Measurements from ENCODE around the gene PCYT1B.

Gene PCYT1B

GRCh38 chrX:24647257-24648058 lies at the start of gene PCYT1B:
PCYT1B (minus strand) TSS chrX:24647347; CDS start chrX:24647105, 242 bp downstream.
- TF ChIP-seq CTCF (conservative IDR thresholded peaks at IDR 0.05; ENCODE audit: low read depth, low read length): no peak
- H3K27ac ChIP-seq: no peak within 1 kb of the TSS
- H3K9ac ChIP-seq: no peak within 1 kb of the TSS
- H4K20me1 ChIP-seq (ENCODE audit: insufficient read depth): no peaks in the 10 kb centered on the region
- no peak within 1 kb of the TSS for H2AFZ ChIP-seq (ENCODE audit: low read depth)
- H3K79me2 ChIP-seq (ENCODE audit: insufficient read depth, low read depth): no peaks in the 10 kb centered on the region
- H3K27me3 ChIP-seq (ENCODE audit: insufficient read depth, low read depth): no peaks in the 10 kb centered on the region
- H3K36me3 ChIP-seq (ENCODE audit: insufficient read depth): no peaks in the 10 kb centered on the region
- H3K4me2 ChIP-seq: no peak within 1 kb of the TSS
- no peaks in the 10 kb centered on the region for H3K4me1 ChIP-seq (ENCODE audit: low read depth, poor library complexity, severe bottlenecking)
- no peak within 1 kb of the TSS for H3K4me3 ChIP-seq (IDR thresholded peaks at IDR 0.05; ENCODE audit: insufficient read depth, low read depth, low read length)

- Histone ChIP-seq H3K4me3 (IDR thresholded peaks at IDR 0.05; ENCODE audit: insufficient read depth, low read depth, low read length) (no peak overlapping the region), H3K4me1 (ENCODE audit: low read depth, poor library complexity, severe bottlenecking) (peaks cover 71% of the 10 kb centered on the region), H3K27me3 (ENCODE audit: insufficient read depth, low read depth) (no peaks in the 10 kb centered on the region), H4K20me1 (ENCODE audit: insufficient read depth) (no peaks in the 10 kb centered on the region), H3K36me3 (ENCODE audit: insufficient read depth) (no peaks in the 10 kb centered on the region), H3K4me2 (peak overlapping the region; percentile 84; the same call in 1 of the 2 replicates), H3K27ac (no peak overlapping the region), H3K9ac (no peak overlapping the region), H2AFZ (ENCODE audit: low read depth) (no peak overlapping the region), H3K79me2 (ENCODE audit: insufficient read depth, low read depth) (peaks cover 67% of the 10 kb centered on the region)
- TF ChIP-seq CTCF (conservative IDR thresholded peaks at IDR 0.05; ENCODE audit: low read depth, low read length): no peak
Measured at GRCh38 chrX:24696294-24696693, 49.1 kb upstream of the PCYT1B start.

GRCh38 chrX:24694825-24695224 lies 47.7 kb upstream of the PCYT1B start:
- Histone ChIP-seq H3K27me3 (ENCODE audit: insufficient read depth, low read depth) (no peaks in the 10 kb centered on the region), H3K4me3 (IDR thresholded peaks at IDR 0.05; ENCODE audit: insufficient read depth, low read depth, low read length) (no peak overlapping the region), H3K4me2 (peak overlapping the region; percentile 84), H3K36me3 (ENCODE audit: insufficient read depth) (no peaks in the 10 kb centered on the region), H4K20me1 (ENCODE audit: insufficient read depth) (no peaks in the 10 kb centered on the region), H3K27ac (no peak overlapping the region), H3K9ac (peak overlapping the region; percentile 80; the same call in 1 of the 2 replicates), H3K4me1 (ENCODE audit: low read depth, poor library complexity, severe bottlenecking) (peaks cover 57% of the 10 kb centered on the region), H3K79me2 (ENCODE audit: insufficient read depth, low read depth) (peaks cover 57% of the 10 kb centered on the region), H2AFZ (ENCODE audit: low read depth) (no peak overlapping the region)
- TF ChIP-seq CTCF (conservative IDR thresholded peaks at IDR 0.05; ENCODE audit: low read depth, low read length): no peak

- Histone ChIP-seq H3K9ac (peak within 1 kb of the TSS; percentile 80; the same call in 1 of the 2 replicates), H3K27me3 (ENCODE audit: insufficient read depth, low read depth) (no peaks in the 10 kb centered on the region), H3K4me3 (IDR thresholded peaks at IDR 0.05; ENCODE audit: insufficient read depth, low read depth, low read length) (no peak within 1 kb of the TSS), H3K36me3 (ENCODE audit: insufficient read depth) (no peaks in the 10 kb centered on the region), H3K79me2 (ENCODE audit: insufficient read depth, low read depth) (peaks cover 45% of the 10 kb centered on the region), H4K20me1 (ENCODE audit: insufficient read depth) (no peaks in the 10 kb centered on the region), H3K4me1 (ENCODE audit: low read depth, poor library complexity, severe bottlenecking) (peaks cover 45% of the 10 kb centered on the region), H3K4me2 (peak within 1 kb of the TSS; percentile 84), H3K27ac (peak within 1 kb of the TSS; percentile 50), H2AFZ (ENCODE audit: low read depth) (peak within 1 kb of the TSS; percentile 63)
- TF ChIP-seq CTCF (conservative IDR thresholded peaks at IDR 0.05; ENCODE audit: low read depth, low read length): no peak
Measured at GRCh38 chrX:24693453-24694202, 46.5 kb upstream of the PCYT1B start, which contains the start of gene POLA1. POLA1 (plus strand) TSS chrX:24693918; CDS start chrX:24693962, 44 bp downstream.

Measured in KMS-11 (cell line).